K562 (cell line): ENCODE results near the gene ZNF792. TPM values are rescaled to one million over a fixed set of nuclear protein-coding genes. Genes with fewer than 3 reads are reported as not detected.

Experiments
- BCL6 ChIP-seq: fragments of 250-450 bp; sonication (Bioruptor Pico); IDR thresholded peaks from 2 replicates; pipeline ENCODE4 v1.4.0; 2020
- CBX2 ChIP-seq: fragments of 200-600 bp; sonication (generic); IDR thresholded peaks from one replicate; pipeline ENCODE4 v1.6.1; 2012; ENCODE audit warnings: mild to moderate bottlenecking, low read length, inconsistent platforms; ENCODE audit not compliant: insufficient read depth, poor library complexity, severe bottlenecking
- CHAMP1 ChIP-seq: fragments of 450-650 bp; IDR thresholded peaks from 2 replicates; pipeline ENCODE4 v1.6.1; 2016; ENCODE audit warnings: mild to moderate bottlenecking
- DACH1 ChIP-seq: fragments of 450-650 bp; IDR thresholded peaks from 2 replicates; pipeline ENCODE4 v1.6.1; 2018; ENCODE audit not compliant: partially characterized antibody
- RFX5 ChIP-seq: IDR thresholded peaks from 2 replicates; pipeline ENCODE4 v1.6.1; 2011; ENCODE audit warnings: low read depth, mild to moderate bottlenecking, improper control_type of control experiment, low read length
- RREB1 ChIP-seq: fragments of 250-450 bp; sonication (Bioruptor Pico); IDR thresholded peaks from 2 replicates; pipeline ENCODE4 v1.4.0; 2020
- SNRNP70 ChIP-seq: fragments of 200-400 bp; formaldehyde crosslinking; optimal IDR thresholded peaks from 2 replicates; pipeline ENCODE3; 2017; ENCODE audit warnings: low read depth, low read length
- TRIM24 ChIP-seq, 2 experiments: fragments of 450-650 bp; IDR thresholded peaks; 2 replicates each; pipeline ENCODE4 v1.6.1; 2016
- ZBED1 ChIP-seq: IDR thresholded peaks from 2 replicates; pipeline ENCODE4 v1.6.1; 2014
- ZNF282 ChIP-seq: sonication (generic); formaldehyde crosslinking; IDR thresholded peaks from 2 replicates; pipeline ENCODE4 v1.8.1; 2023; ENCODE audit warnings: missing genetic modification reagents
- ZNF551 ChIP-seq: fragments of 250-450 bp; sonication (Bioruptor Pico); IDR thresholded peaks from 2 replicates; pipeline ENCODE4 v1.5.0; 2021; ENCODE audit warnings: mild to moderate bottlenecking, moderate library complexity
- ZNF699 ChIP-seq: fragments of 250-450 bp; sonication (Bioruptor Pico); IDR thresholded peaks from 2 replicates; pipeline ENCODE4 v1.8.0; 2021; ENCODE audit warnings: mild to moderate bottlenecking, moderate library complexity; ENCODE audit not compliant: insufficient replicate concordance
- ZNF785 ChIP-seq: fragments of 250-450 bp; sonication (Bioruptor Pico); IDR thresholded peaks from 2 replicates; pipeline ENCODE4 v1.4.0; 2020; ENCODE audit warnings: mild to moderate bottlenecking
- ZNF830 ChIP-seq: fragments of 250-450 bp; sonication (Bioruptor Pico); IDR thresholded peaks from 2 replicates; pipeline ENCODE4 v1.5.0; 2021; ENCODE audit warnings: mild to moderate bottlenecking
- polyA plus RNA-seq, 8 experiments: library from polyadenylated mRNA; depleted of rRNA in 4 of 8; stranded (reverse) in 5 of 8; unstranded in 3 of 8; fragments of >200 nt; fragmentation: Nextera tagmentation in 2 of 8; fragmentation: Illumina TruSeq in 1 of 8; extraction: Ambion mirVana in 2 of 8; extraction: Trizol in 1 of 8; gene quantifications; 2 replicates each; pipeline versions ENCODE4 v1.2.1 to v1.2.3, GENCODE V29; 2011 to 2014; ENCODE audit warnings: inconsistent platforms in 1 of 8, missing spikeins in 1 of 8
- total RNA-seq, 7 experiments: library from RNA; depleted of rRNA in 6 of 7; stranded (reverse); fragments of >200 nt in 6 of 7; fragmentation: Illumina TruSeq in 2 of 7; extraction: Trizol in 2 of 7; gene quantifications; 2 replicates each; pipeline versions ENCODE4 v1.2.1 to v1.2.3, GENCODE V29; 2011 to 2021; ENCODE audit warnings: low replicate concordance in 1 of 7
- TF ChIP-seq, protein P1 (sequence below): fragments of 150-350 bp; conservative IDR thresholded peaks from 2 replicates; pipeline ENCODE4 v1.6.1; 2014; ENCODE audit warnings: low read length
- TF ChIP-seq, protein P2 (sequence below): fragments of 250-450 bp; sonication (Bioruptor Pico); IDR thresholded peaks from 2 replicates; pipeline ENCODE4 v1.8.0; 2022; ENCODE audit warnings: moderate library complexity, mild to moderate bottlenecking, inconsistent platforms

Gene ZNF792
- total and polyA plus RNA-seq, 9 of the 15 experiments (the other 6 are each of a cell fraction or from before 2014, with no cell fraction given) = 3.3 to 16.5 (median 10.4) TPM

DNA sequence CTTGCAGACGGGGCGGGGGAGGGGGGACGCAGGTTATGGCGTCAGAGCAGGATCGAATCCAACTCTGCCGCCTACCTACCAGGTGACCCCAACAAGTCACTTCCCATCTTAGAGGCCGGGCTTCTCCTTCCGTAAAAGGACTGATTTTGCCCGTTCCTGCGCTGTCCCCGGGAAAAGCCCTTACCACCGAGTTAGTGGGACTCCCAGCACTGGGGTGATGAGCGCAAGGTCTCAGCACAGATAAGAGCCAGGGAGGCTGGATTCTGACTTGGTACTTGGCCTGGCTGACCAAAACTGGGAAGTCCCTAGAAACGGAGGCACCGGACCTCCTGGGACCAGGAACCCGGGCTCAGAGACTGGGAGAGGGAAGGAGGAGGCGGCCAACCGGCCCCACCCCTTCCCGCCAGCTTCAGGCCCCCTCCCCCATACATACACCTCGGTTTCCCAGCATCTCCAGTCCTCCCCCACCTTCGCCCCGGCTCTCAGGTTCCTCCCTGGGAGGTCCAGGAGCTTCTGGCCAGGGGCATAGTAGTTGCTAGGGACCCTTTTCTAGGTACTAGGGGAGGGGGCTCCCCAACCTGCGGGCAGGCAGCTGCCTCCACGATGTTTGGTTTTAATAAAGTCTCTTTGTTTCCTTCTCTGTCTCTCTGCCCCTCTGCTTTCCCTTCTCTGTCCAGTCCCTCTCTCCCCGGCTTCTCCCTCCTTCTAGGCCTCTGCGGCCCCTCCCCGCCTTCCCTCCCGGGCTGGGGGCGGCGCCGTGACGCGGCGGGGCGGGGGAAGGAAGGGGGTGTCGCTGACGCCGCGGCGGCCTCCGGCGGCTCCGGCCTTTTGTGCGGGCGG is 35.7 kb upstream of the ZNF792 start, which contains the start of gene GRAMD1A (continued):
- TF ChIP-seq, protein P1, sequence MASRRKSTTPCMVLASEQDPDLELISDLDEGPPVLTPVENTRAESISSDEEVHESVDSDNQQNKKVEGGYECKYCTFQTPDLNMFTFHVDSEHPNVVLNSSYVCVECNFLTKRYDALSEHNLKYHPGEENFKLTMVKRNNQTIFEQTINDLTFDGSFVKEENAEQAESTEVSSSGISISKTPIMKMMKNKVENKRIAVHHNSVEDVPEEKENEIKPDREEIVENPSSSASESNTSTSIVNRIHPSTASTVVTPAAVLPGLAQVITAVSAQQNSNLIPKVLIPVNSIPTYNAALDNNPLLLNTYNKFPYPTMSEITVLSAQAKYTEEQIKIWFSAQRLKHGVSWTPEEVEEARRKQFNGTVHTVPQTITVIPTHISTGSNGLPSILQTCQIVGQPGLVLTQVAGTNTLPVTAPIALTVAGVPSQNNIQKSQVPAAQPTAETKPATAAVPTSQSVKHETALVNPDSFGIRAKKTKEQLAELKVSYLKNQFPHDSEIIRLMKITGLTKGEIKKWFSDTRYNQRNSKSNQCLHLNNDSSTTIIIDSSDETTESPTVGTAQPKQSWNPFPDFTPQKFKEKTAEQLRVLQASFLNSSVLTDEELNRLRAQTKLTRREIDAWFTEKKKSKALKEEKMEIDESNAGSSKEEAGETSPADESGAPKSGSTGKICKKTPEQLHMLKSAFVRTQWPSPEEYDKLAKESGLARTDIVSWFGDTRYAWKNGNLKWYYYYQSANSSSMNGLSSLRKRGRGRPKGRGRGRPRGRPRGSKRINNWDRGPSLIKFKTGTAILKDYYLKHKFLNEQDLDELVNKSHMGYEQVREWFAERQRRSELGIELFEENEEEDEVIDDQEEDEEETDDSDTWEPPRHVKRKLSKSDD = no peak
- TF ChIP-seq ZBED1 (no peak), BCL6 (no peak), ZNF830 (CRISPR knock-in tag) (no peak), CBX2 (no peak), RREB1 (no peak), ZNF785 (CRISPR knock-in tag) (no peak), CHAMP1 (no peak), DACH1 (no peak), SNRNP70 (no peak), ZNF282 (CRISPR knock-in tag) (no peak), RFX5 (no peak), TRIM24 (IDR thresholded peaks at IDR 0.05) (no peak), ZNF551 (CRISPR knock-in tag) (no peak), ZNF699 (CRISPR knock-in tag) (no peak)
- TF ChIP-seq, protein P2, sequence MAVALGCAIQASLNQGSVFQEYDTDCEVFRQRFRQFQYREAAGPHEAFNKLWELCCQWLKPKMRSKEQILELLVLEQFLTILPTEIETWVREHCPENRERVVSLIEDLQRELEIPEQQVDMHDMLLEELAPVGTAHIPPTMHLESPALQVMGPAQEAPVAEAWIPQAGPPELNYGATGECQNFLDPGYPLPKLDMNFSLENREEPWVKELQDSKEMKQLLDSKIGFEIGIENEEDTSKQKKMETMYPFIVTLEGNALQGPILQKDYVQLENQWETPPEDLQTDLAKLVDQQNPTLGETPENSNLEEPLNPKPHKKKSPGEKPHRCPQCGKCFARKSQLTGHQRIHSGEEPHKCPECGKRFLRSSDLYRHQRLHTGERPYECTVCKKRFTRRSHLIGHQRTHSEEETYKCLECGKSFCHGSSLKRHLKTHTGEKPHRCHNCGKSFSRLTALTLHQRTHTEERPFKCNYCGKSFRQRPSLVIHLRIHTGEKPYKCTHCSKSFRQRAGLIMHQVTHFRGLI (CRISPR knock-in tag) = no peak
